Loucy (cell line): ENCODE data around the gene DHPS.

Experiments used
- CTCF ChIP-seq: fragments of 200-600 bp; sonication (generic); conservative IDR thresholded peaks from 2 replicates; pipeline ENCODE4 v1.5.1; 2014; ENCODE audit warnings: mild to moderate bottlenecking, antibody characterized with exemption, low read length
- EZH2phosphoT487 ChIP-seq: fragments of 200-600 bp; IDR thresholded peaks from 2 replicates; pipeline ENCODE4 v1.6.1; 2018; ENCODE audit warnings: antibody characterized with exemption, mild to moderate bottlenecking, moderate library complexity, borderline replicate concordance

- TF ChIP-seq CTCF (no peak), EZH2phosphoT487 (no peak)
Observed at GRCh38 chr19:12664406-12665280, 17.0 kb downstream of the DHPS start.
